Measurements from ENCODE around the gene ARL15.

ARL15 gene

DNA sequence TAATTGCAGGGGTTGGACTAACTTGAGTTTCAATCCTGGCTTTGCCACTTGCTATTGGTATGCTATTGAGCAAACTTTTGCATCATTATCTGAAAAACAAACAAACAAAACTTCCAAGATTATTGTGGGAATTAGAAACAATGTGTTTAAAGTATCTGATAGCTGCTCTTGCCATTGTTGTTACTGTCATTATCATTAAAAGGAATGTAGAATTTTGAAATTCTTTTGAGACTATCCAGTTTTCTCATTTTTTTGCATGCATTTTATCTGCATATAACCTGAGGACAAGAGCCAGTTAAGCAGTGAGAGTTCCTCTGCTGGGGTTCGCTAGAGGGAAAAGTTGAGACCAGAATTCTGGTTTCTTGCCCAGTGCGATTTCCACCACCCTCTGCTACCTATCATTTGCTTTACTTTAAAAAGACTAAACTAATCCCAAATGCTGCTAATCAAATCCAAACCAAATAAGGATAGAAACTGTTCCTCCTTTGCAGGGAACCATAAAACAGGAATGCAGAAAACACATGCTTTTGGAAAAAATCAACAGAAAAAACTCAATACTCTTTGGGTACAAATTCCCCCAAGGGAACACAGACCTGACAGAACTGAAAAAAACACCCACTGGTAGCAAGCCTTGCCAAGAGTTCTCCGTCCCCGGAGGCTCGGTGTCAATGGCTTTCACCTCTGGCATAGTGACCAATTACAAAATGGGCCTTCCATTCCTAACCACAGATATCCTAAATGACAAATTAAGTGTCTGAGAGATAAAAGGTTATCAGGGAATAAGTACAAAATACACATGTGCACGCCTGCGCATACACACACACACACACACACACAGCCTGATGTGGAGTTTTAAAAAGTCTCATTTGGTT, 373.7 kb downstream of the ARL15 start:
- Histone ChIP-seq H3K9me3 (ENCODE audit: insufficient read depth, low read length, severe bottlenecking) (no peaks in the 10 kb centered on the region), H3K27ac (ENCODE audit: low read length) (no peak overlapping the region), H3K4me2 (ENCODE audit: insufficient read depth, low read length) (no peak overlapping the region), H3K27me3 (ENCODE audit: insufficient read depth, low read length, poor library complexity) (no peaks in the 10 kb centered on the region), H3K4me3 (ENCODE audit: low read depth in 1 of 2, low read length in 2 of 2) (no peak overlapping the region), H2AFZ (ENCODE audit: low read depth, low read length) (no peak overlapping the region), H3K36me3 (ENCODE audit: insufficient read depth, low read length) (no peaks in the 10 kb centered on the region), H3K4me1 (ENCODE audit: insufficient read depth, low read length) (no peaks in the 10 kb centered on the region), H4K20me1 (ENCODE audit: insufficient read depth, low read length) (no peaks in the 10 kb centered on the region), H3K9ac (ENCODE audit: low read depth, low read length) (no peak overlapping the region), H3K79me2 (ENCODE audit: insufficient read depth, low read length) (no peaks in the 10 kb centered on the region)
- ATAC-seq (ENCODE audit: insufficient read depth, low read depth) (no peak), DNase-seq (no peak)
- TF ChIP-seq, protein P1, sequence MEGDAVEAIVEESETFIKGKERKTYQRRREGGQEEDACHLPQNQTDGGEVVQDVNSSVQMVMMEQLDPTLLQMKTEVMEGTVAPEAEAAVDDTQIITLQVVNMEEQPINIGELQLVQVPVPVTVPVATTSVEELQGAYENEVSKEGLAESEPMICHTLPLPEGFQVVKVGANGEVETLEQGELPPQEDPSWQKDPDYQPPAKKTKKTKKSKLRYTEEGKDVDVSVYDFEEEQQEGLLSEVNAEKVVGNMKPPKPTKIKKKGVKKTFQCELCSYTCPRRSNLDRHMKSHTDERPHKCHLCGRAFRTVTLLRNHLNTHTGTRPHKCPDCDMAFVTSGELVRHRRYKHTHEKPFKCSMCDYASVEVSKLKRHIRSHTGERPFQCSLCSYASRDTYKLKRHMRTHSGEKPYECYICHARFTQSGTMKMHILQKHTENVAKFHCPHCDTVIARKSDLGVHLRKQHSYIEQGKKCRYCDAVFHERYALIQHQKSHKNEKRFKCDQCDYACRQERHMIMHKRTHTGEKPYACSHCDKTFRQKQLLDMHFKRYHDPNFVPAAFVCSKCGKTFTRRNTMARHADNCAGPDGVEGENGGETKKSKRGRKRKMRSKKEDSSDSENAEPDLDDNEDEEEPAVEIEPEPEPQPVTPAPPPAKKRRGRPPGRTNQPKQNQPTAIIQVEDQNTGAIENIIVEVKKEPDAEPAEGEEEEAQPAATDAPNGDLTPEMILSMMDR (IDR thresholded peaks at IDR 0.05; ENCODE audit: borderline replicate concordance, extremely low read depth, low read length, poor library complexity, severe bottlenecking): no peak
- TF ChIP-seq EZH2 (IDR thresholded peaks at IDR 0.05; ENCODE audit: borderline replicate concordance, low read depth, low read length, severe bottlenecking): no peak

- H3K79me2 ChIP-seq (ENCODE audit: insufficient read depth, low read length): no peaks in the 10 kb centered on the region
- DNase-seq (no peak), ATAC-seq (ENCODE audit: insufficient read depth, low read depth) (no peak)
- no peaks in the 10 kb centered on the region for H4K20me1 ChIP-seq (ENCODE audit: insufficient read depth, low read length)
- H3K4me1 ChIP-seq (ENCODE audit: insufficient read depth, low read length): no peaks in the 10 kb centered on the region
- H3K4me3 ChIP-seq (ENCODE audit: low read depth in 1 of 2, low read length in 2 of 2): no peak overlapping the region
- H3K27ac ChIP-seq (ENCODE audit: low read length): no peak overlapping the region
- no peak overlapping the region for H3K9ac ChIP-seq (ENCODE audit: low read depth, low read length)
- TF ChIP-seq, protein P1 (IDR thresholded peaks at IDR 0.05; ENCODE audit: borderline replicate concordance, extremely low read depth, low read length, poor library complexity, severe bottlenecking): no peak
- TF ChIP-seq EZH2 (IDR thresholded peaks at IDR 0.05; ENCODE audit: borderline replicate concordance, low read depth, low read length, severe bottlenecking): no peak
- H2AFZ ChIP-seq (ENCODE audit: low read depth, low read length): no peak overlapping the region
- H3K4me2 ChIP-seq (ENCODE audit: insufficient read depth, low read length): no peak overlapping the region
- H3K9me3 ChIP-seq (ENCODE audit: insufficient read depth, low read length, severe bottlenecking): no peaks in the 10 kb centered on the region
- no peaks in the 10 kb centered on the region for H3K27me3 ChIP-seq (ENCODE audit: insufficient read depth, low read length, poor library complexity)
- no peaks in the 10 kb centered on the region for H3K36me3 ChIP-seq (ENCODE audit: insufficient read depth, low read length)
Measured at GRCh38 chr5:53934151-53934820, 376.1 kb downstream of the ARL15 start.

- Histone ChIP-seq H3K4me1 (ENCODE audit: insufficient read depth, low read length) (no peaks in the 10 kb centered on the region), H3K4me2 (ENCODE audit: insufficient read depth, low read length) (no peak overlapping the region), H3K79me2 (ENCODE audit: insufficient read depth, low read length) (no peaks in the 10 kb centered on the region), H2AFZ (ENCODE audit: low read depth, low read length) (no peak overlapping the region), H3K4me3 (ENCODE audit: low read depth in 1 of 2, low read length in 2 of 2) (no peak overlapping the region), H4K20me1 (ENCODE audit: insufficient read depth, low read length) (no peaks in the 10 kb centered on the region), H3K27me3 (ENCODE audit: insufficient read depth, low read length, poor library complexity) (no peaks in the 10 kb centered on the region), H3K27ac (ENCODE audit: low read length) (no peak overlapping the region), H3K9ac (ENCODE audit: low read depth, low read length) (no peak overlapping the region), H3K9me3 (ENCODE audit: insufficient read depth, low read length, severe bottlenecking) (no peaks in the 10 kb centered on the region), H3K36me3 (ENCODE audit: insufficient read depth, low read length) (no peaks in the 10 kb centered on the region)
- ATAC-seq (ENCODE audit: insufficient read depth, low read depth) (no peak), DNase-seq (no peak)
- TF ChIP-seq, protein P1 (IDR thresholded peaks at IDR 0.05; ENCODE audit: borderline replicate concordance, extremely low read depth, low read length, poor library complexity, severe bottlenecking): no peak
- no peak for TF ChIP-seq EZH2 (IDR thresholded peaks at IDR 0.05; ENCODE audit: borderline replicate concordance, low read depth, low read length, severe bottlenecking)
Measured at GRCh38 chr5:53932351-53932750, 378.0 kb downstream of the ARL15 start.
